Colonic mucosa (tissue), 4 donors: ENCODE results near the gene GPC6. TPM values are rescaled to one million over a fixed set of nuclear protein-coding genes. Genes with fewer than 3 reads are reported as not detected.

Experiments used
- DNase-seq: peaks from one replicate; pipeline ENCODE4 v3.0.0-alpha.2; 2020
- H3K27ac ChIP-seq: fragments of 200-600 bp; one replicate; pipeline ENCODE4 v1.8.0; 2021
- H3K27me3 ChIP-seq: fragments of 200-600 bp; one replicate; pipeline ENCODE4 v1.8.0; 2021
- H3K36me3 ChIP-seq: fragments of 200-600 bp; one replicate; pipeline ENCODE4 v1.8.0; 2021
- H3K4me1 ChIP-seq: fragments of 200-600 bp; one replicate; pipeline ENCODE4 v1.8.0; 2021; ENCODE audit warnings: mild to moderate bottlenecking
- H3K4me3 ChIP-seq: fragments of 200-600 bp; one replicate; pipeline ENCODE4 v1.8.0; 2021
- H3K9ac ChIP-seq, 2 donors: one replicate each; pipeline ENCODE4 v1.7.0; 2013; ENCODE audit warnings: control low read depth in 2 of 2, low read depth in 2 of 2, low read length in 2 of 2
- H3K9me3 ChIP-seq: fragments of 200-600 bp; one replicate; pipeline ENCODE4 v1.8.0; 2021
- intact Hi-C: fragments of 100-400 bp; cut with DNase I; formaldehyde crosslinking; loops from one replicate; pipeline ENCODE4 v1.14.1; 2022
- total RNA-seq, 2 donors: library from RNA; stranded (reverse); fragmentation: NEBNext Ultra II Directional in 1 of 2; extraction: Animal tissue kit (Norgen Biotek cat#: 25700) in 1 of 2; gene quantifications; one replicate each; pipeline ENCODE4 v1.2.1, GENCODE V29; 2021
- TF ChIP-seq, protein P1 (sequence below): fragments of 200-600 bp; IDR thresholded peaks from one replicate; pipeline ENCODE4 v1.8.0; 2022; ENCODE audit warnings: antibody characterized with exemption, mild to moderate bottlenecking
- donor health status: healthy.
- donor health status: DM: no; HTN: no; CAD: no.
- donor health status: DM: no; HTN: no; CAD: no.

The GPC6 gene
- total RNA-seq, 2 donors from 2014 or later = 2.3 to 4.0 TPM

DNA sequence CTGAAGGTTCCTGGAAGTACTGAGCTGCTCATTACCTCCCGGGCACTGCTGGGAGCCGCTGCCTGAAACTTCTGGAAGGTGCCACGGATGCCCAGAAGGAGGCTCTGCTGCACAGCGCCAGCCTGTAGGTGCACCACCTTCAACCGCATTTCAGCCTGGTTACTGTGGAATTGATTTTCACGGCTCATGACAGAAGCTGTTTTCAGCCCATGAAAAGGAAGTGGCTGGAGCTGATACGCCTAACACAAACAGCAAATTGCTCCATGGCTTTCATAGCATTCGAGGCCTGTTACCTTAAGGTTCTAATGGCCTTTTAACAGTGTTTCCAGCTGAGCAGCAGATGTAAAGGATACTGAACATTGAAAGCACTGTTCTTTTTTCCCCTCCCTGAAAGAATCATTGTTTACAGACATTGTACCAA lies 22.0 kb downstream of the GPC6 start:
- Histone ChIP-seq H3K9ac (no peak overlapping the region), H3K36me3 (no peaks in the 10 kb centered on the region), H3K4me3 (no peak overlapping the region), H3K27me3 (no peaks in the 10 kb centered on the region), H3K27ac (no peak overlapping the region), H3K4me1 (no peaks in the 10 kb centered on the region), H3K9me3 (no peaks in the 10 kb centered on the region)
- intact Hi-C loops = no loop called here
- TF ChIP-seq, protein P1, sequence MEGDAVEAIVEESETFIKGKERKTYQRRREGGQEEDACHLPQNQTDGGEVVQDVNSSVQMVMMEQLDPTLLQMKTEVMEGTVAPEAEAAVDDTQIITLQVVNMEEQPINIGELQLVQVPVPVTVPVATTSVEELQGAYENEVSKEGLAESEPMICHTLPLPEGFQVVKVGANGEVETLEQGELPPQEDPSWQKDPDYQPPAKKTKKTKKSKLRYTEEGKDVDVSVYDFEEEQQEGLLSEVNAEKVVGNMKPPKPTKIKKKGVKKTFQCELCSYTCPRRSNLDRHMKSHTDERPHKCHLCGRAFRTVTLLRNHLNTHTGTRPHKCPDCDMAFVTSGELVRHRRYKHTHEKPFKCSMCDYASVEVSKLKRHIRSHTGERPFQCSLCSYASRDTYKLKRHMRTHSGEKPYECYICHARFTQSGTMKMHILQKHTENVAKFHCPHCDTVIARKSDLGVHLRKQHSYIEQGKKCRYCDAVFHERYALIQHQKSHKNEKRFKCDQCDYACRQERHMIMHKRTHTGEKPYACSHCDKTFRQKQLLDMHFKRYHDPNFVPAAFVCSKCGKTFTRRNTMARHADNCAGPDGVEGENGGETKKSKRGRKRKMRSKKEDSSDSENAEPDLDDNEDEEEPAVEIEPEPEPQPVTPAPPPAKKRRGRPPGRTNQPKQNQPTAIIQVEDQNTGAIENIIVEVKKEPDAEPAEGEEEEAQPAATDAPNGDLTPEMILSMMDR = no peak
- no peak for DNase-seq

DNA sequence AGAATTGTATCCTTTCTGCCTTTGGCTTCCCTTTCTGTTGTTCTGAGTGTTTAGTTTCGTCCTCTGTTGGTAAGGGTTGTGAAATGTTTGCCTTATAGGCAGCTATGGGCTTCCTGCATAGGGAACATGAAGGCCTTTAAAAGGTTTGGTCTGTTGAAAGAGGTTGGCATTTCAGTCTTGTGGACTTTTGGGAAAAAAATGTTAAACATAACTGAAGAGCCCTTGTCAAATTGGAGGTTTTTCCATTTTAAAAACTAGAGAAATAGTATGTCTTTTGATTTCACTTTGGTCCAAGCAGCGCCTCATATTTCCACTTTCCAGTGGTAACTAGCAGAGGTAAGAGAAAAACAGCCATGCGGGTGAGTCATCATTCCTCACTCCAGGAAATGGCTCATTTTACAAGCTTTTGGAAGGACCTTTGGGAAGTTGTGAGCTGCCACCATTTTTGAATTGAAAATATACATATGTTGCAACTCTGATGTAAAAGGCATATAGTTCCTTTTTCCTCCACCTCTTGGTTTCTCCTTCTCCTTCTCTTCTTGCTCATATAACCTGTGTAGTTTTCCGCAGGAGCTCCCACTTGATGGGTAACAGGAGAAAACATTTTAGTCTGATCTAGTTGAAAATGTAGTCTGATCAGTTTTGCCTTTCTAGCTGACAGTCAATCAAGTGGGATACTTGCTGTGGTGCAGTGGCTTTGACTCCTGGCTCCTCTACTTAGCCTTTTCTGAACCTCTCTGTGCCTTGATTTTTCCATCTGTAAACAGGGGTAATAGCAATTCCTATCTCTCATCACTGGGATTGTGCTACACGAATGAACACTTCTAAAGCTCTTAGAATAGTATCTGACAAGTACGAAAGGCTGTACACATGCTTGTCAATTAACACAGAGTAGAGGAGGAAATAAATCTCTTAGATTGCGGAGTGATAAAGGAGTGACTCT lies 23.0 kb downstream of the GPC6 start:
- no peak for DNase-seq
- Histone ChIP-seq H3K4me1 (no peaks in the 10 kb centered on the region), H3K27ac (no peak overlapping the region), H3K27me3 (no peaks in the 10 kb centered on the region), H3K4me3 (no peak overlapping the region), H3K9ac (no peak overlapping the region), H3K36me3 (no peaks in the 10 kb centered on the region), H3K9me3 (no peaks in the 10 kb centered on the region)
- TF ChIP-seq, protein P1 = no peak
- intact Hi-C loops = no loop called here

DNA sequence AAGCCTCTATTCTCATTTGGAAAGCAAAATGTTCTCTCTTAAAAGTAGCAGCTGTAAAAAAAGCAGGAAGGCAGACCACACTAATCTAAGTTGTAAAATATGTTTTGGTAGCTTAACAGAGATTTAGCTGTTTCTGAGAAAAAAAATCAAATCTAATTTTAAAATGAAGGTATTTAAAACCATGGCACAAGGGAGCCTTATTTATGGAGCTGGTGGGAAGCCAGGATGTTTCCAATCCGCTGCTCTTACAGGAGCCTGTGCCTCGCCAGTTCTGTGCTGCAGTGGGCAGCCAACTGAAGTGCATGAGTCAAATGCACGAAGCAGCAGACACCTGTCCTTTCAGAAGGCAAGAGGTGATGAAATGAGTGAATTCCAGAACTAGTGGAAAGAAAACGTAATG lies 28.2 kb downstream of the GPC6 start:
- Histone ChIP-seq H3K4me3 (no peak overlapping the region), H3K27me3 (no peaks in the 10 kb centered on the region), H3K9me3 (no peaks in the 10 kb centered on the region), H3K27ac (no peak overlapping the region), H3K36me3 (no peaks in the 10 kb centered on the region), H3K4me1 (no peaks in the 10 kb centered on the region), H3K9ac (no peak overlapping the region)
- intact Hi-C loops = no loop called here
- TF ChIP-seq, protein P1 = no peak
- DNase-seq = no peak

DNA sequence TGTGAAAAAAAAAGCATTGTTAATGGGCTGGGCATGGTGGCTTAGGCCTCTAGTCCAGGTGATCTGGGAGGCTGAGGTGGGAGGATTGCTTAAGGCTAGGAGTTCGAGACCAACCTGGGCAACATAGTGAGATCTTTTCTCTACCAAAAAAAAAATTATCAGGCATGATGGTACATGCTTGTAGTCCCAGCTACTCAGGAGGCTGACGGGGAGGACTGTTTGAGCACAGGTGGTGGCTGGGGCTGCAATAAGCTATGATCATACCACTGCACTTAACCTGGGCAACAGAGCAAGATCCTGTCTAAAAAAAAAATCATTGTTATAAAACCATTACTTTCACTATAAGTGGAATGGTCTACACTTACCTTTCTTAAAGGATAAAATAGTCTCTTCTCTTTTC lies 30.4 kb downstream of the GPC6 start:
- Histone ChIP-seq H3K27ac (no peak overlapping the region), H3K9ac (no peak overlapping the region), H3K4me1 (no peaks in the 10 kb centered on the region), H3K27me3 (no peaks in the 10 kb centered on the region), H3K4me3 (no peak overlapping the region), H3K36me3 (no peaks in the 10 kb centered on the region), H3K9me3 (no peaks in the 10 kb centered on the region)
- TF ChIP-seq, protein P1 = no peak
- intact Hi-C loops = no loop called here
- DNase-seq = no peak

DNA sequence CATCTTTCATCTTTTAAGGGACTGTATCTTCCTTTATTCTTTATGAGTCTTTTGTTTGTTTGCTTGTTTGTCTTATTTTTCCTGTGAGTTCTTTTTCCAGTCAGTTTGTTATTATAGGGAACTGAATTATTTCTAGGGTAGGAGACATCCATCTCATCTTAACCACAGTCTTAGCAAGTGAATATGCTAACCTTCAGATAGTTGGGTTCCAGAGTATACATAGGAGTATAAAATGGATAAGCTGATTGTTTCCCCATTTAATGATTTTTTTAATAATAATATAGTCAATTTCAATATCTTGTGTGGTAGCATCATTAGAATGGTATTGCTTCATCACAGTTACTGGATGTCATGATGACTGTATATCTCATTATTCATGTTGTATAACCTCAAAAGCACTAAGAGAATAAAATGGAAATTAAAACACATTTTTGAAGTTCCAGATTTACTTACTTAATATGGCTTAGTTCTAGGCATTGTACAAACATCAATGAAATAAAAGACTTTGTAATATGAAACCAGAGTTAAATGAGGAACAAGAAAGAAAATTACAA lies 33.0 kb downstream of the GPC6 start:
- Histone ChIP-seq H3K4me3 (no peak overlapping the region), H3K9ac (no peak overlapping the region), H3K4me1 (no peaks in the 10 kb centered on the region), H3K27me3 (no peaks in the 10 kb centered on the region), H3K9me3 (no peaks in the 10 kb centered on the region), H3K36me3 (no peaks in the 10 kb centered on the region), H3K27ac (no peak overlapping the region)
- no peak for DNase-seq
- TF ChIP-seq, protein P1 = no peak
- intact Hi-C loops = no loop called here
